HCT116 (cell line): ENCODE results near the gene STXBP3.

ENCODE experiments used
- CEBPB ChIP-seq: IDR thresholded peaks from 2 replicates; pipeline ENCODE4 v1.6.1; 2012; ENCODE audit warnings: low read depth
- CTCF ChIP-seq, 3 experiments: fragments of 200-600 bp in 1 of 3; sonication (generic) in 1 of 3; IDR thresholded peaks in 2 of 3; conservative IDR thresholded peaks in 1 of 3; 2 replicates each; pipeline ENCODE4 v1.5.1; 2012 to 2017; ENCODE audit warnings: low read depth in 2 of 3, low read length in 2 of 3, antibody characterized with exemption in 1 of 3, borderline replicate concordance in 1 of 3, control low read depth in 1 of 3, mild to moderate bottlenecking in 1 of 3, mixed read lengths in 1 of 3, mixed run types in 1 of 3, moderate library complexity in 1 of 3; ENCODE audit not compliant: insufficient read depth in 1 of 3
- EGR1 ChIP-seq: IDR thresholded peaks from 2 replicates; pipeline ENCODE4 v1.6.1; 2012; ENCODE audit warnings: low read depth
- EZH2 ChIP-seq: fragments of 200-600 bp; sonication (generic); IDR thresholded peaks from 2 replicates; pipeline ENCODE4 v1.6.1; 2017; ENCODE audit warnings: antibody characterized with exemption, mixed run types
- EZH2phosphoT487 ChIP-seq: fragments of 200-600 bp; IDR thresholded peaks from 2 replicates; pipeline ENCODE4 v1.6.1; 2018; ENCODE audit warnings: antibody characterized with exemption, borderline replicate concordance
- FOSL1 ChIP-seq: IDR thresholded peaks from 2 replicates; pipeline ENCODE4 v1.6.1; 2012; ENCODE audit warnings: low read depth
- POLR2A ChIP-seq: IDR thresholded peaks from 2 replicates; pipeline ENCODE4 v1.7.0; 2011; ENCODE audit warnings: borderline replicate concordance; ENCODE audit not compliant: insufficient read depth, insufficient read length; ENCODE audit errors: extremely low read depth
- POLR2AphosphoS5 ChIP-seq: IDR thresholded peaks from 2 replicates; pipeline ENCODE4 v1.6.1; 2011; ENCODE audit warnings: mild to moderate bottlenecking, low read depth, low read length, moderate library complexity
- RAD21 ChIP-seq: IDR thresholded peaks from 2 replicates; pipeline ENCODE4 v1.6.1; 2012; ENCODE audit warnings: low read depth, mild to moderate bottlenecking
- SP1 ChIP-seq: IDR thresholded peaks from 2 replicates; pipeline ENCODE4 v1.6.1; 2012; ENCODE audit warnings: low read depth
- SRF ChIP-seq: IDR thresholded peaks from 2 replicates; pipeline ENCODE4 v1.6.1; 2012; ENCODE audit warnings: low read depth
- TCF7L2 ChIP-seq: IDR thresholded peaks from 2 replicates; pipeline ENCODE4 v1.7.0; 2011; ENCODE audit warnings: borderline replicate concordance, inconsistent platforms; ENCODE audit not compliant: insufficient read depth, insufficient read length; ENCODE audit errors: extremely low read depth
- YY1 ChIP-seq: IDR thresholded peaks from 2 replicates; pipeline ENCODE4 v1.6.1; 2011; ENCODE audit warnings: low read length, low read depth, moderate library complexity, mild to moderate bottlenecking; ENCODE audit not compliant: insufficient replicate concordance; ENCODE audit errors: extremely low read depth

- TF ChIP-seq TCF7L2 (no peak), FOSL1 (no peak), POLR2A (no peak), SP1 (no peak), YY1 (no peak), CTCF (IDR thresholded peaks at IDR 0.05 in 2 of 3, conservative IDR thresholded peaks at IDR 0.05 in 1 of 3; ENCODE audit: borderline replicate concordance in 1 of 3, insufficient read depth in 1 of 3, low read depth in 2 of 3, low read length in 2 of 3) (no peak), POLR2AphosphoS5 (no peak), RAD21 (no peak), EZH2 (no peak), CEBPB (no peak), EZH2phosphoT487 (no peak), EGR1 (no peak), SRF (no peak)
Observed at GRCh38 chr1:108803548-108803947, 57.1 kb downstream of the STXBP3 start.
